GM19023 (cell line): ENCODE measurements around the gene SPATA1.
"Not testable (repeated sequence)": the region's sequence is repeated elsewhere in the genome, so short reads cannot be mapped to it uniquely, and the experiment has no call there.

ENCODE experiments used
- ATAC-seq: cut with Tn5 transposase; IDR thresholded peaks from one replicate; pipeline ENCODE4 v1.9.1; 2021; ENCODE audit warnings: mild to moderate bottlenecking, moderate library complexity; ENCODE audit not compliant: unreplicated experiment

The SPATA1 gene

GRCh38 chr1:84507887-84508286 is 1.7 kb downstream of the SPATA1 start:
- not testable (repeated sequence) for ATAC-seq

DNA sequence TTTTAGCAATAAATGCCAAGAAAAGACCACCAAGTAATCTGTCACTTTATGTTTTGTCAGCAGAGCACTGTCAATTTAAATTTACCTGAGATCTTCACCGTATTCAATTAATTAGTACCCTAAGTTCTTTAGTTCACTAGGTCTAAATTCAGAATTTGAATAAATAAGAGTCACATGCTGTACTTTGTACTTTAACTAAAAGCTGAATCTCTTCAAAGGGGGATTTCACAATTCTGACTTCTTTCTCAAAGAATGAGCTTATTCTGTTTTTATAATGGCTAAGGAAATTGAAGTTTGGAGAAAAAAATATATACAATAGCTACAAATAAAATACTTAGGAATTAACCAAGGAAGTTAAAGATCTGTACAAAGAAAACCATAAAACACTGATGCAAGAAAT is 2.3 kb downstream of the SPATA1 start:
- ATAC-seq: no peak

GRCh38 chr1:84509029-84509428 is 2.8 kb downstream of the SPATA1 start:
- ATAC-seq: no peak

- ATAC-seq: no peak
Measured at GRCh38 chr1:84510165-84510564, 4.0 kb downstream of the SPATA1 start.

DNA sequence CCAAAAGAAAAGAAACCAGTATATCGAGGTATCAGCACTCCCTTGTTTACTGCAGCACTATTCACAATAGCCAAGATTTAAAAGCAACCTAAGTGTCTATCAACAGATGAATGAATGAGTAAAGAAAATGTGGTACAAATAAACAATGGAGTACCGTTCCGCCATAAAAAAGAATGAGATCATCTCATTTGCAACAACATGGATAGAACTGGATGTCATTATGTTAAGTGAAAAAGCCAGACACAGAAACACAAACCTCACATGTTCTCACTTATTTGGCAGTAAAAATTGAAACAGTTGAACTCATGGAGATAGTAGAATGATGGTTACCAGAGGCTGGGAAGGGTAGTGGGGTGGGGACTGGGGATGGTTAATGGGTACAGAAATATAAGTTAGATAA is 4.5 kb downstream of the SPATA1 start:
- no peak for ATAC-seq

DNA sequence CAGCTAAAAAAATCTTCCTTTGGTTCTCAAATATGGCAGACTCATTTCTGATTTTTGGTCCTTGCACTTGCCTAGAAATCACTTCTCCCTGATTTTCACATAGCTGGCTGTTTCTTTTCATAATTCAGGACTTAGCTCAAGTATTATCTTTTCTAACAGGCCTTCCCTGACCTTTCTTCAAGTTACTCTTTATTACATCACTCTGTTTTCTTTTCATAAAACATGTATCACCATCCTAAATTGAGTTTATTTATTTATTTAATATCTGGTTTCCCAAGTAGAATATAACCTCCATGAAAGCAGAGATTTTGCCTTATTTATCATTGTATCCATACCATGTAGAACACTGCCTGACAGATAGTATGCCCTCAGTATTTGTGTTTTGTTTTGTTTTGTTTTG is 18.4 kb downstream of the SPATA1 start:
- no peak for ATAC-seq

DNA sequence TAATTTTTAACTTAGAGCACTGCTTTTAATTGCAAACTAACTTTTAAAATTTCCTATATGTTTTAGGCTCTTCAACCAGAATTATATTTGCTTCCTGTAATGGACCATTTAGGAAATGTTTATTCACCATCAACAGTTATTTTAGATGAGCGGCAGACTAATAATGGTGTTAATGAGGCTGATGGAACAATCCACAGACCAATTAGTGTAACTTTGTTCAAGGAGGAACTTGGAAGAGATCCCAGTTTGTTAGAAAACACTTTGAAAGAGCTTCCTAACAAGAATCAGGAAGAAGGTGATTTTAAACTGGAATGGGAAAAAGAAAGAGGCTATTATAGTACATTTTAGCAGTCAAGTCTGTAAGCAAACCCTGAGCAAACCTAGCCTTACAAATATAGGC is 19.6 kb downstream of the SPATA1 start:
- no peak for ATAC-seq

DNA sequence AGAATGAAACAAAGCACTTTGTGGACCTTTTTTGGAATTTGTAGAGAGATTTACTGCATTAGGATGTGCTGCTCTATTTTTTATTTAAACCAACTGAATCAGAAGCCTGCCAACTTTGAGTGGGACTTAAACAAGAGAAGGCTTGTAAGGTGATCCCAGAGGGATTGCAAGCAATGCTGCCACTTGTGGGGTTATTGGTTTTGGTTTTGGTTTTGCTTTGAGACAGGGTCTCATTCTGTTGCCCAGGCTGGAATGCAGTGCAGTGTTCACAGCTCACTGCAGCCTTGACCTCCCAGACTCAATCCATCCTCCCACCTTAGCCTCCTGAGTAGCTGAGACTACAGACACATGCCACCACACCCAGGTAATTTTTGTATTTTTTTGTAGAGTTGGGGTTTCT is 32.4 kb downstream of the SPATA1 start:
- ATAC-seq: peak; percentile 76

GRCh38 chr1:84539972-84540371 is 33.8 kb downstream of the SPATA1 start:
- ATAC-seq: no peak

- ATAC-seq: no peak
Measured at GRCh38 chr1:84540759-84541158, 34.6 kb downstream of the SPATA1 start.

DNA sequence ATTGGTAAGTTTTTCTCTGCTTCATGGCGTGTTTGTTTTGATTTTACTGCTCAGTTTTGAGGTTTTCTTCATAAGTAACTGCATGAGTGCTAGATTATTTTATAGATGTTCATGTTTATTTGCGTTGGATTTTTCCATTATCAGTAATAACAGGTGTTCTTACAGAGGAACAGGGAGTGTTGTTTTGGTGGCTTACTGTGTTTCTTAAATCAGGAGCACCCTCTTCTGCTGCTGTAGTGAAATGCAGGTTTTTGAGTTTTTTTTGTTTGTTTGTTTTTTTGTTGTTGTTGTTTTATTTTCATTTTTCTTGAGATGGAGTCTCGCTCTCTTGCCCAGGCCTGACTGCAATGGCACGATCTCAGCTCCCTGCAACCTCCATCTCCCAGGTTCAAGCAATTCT is 35.5 kb downstream of the SPATA1 start:
- ATAC-seq: no peak

GRCh38 chr1:84550826-84551225 is 44.6 kb downstream of the SPATA1 start:
- no peak for ATAC-seq

DNA sequence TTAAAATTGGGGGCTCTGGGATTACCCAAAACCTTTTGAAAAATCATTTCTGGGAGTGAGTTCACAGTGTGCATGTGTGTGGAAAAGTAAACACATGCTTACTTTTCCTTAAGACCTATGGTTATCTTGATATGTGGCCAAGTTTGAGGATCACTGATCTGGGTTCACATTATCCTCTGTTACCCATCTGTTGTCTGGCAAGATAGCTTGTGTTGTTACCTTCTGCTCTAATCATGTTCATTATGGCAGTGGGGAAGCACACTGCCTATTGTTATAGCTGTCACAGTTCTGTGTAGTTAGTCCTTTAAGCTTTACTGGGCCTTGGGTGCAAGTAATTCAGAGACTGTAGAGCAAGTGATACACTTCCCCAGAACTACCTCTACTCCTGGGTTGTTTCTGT is 63.0 kb downstream of the SPATA1 start:
- ATAC-seq: no peak

DNA sequence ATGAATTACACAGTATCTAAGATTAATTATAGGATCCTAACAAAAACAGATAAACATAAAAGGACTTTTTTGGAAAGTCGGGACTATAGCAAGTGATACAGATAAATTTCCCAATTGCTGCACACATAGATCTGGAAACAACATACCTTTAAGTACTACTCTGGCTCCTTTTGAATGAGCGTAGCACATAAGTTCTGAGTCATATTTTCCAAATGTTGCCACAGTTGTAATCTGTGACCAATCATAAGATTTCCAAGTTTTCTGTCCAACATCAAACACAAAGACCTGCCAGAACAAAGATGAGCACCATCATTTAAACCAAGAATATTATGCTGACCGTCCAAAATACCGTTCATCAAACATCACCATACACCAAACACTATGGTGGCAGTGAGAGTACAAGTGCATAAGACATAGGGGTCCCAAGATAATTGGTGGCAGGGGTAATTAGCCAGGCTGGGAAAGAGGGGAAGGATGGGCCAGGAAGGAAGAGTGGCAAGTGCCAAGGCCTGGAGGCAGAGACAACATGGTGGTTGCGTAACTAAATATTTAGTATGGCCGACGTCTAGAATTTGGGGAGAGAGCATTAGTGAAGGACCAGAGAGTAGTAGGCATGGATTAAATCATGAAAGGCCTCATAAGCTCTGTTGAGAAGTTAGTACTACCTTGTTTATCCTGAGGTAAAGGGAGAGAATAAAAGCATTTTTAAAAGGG is 64.4 kb downstream of the SPATA1 start:
- no peak for ATAC-seq

DNA sequence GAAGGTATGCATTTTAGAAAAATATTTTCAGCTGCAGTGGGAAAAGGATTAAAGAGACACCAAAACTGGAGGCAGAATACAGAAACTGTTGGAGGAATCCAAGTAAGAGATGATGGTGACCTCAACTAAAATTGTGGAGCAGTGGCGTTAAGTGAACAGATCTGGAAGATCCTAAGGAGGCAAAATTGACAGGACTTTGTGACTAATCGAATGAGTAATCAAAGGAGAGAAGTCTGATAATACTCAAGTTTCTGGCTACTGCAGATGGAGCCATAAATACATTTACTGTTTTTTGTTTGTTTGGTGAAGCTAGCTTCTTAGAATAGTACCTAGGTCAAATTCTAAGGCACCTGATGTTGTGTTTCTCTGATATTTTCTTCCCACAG is 65.0 kb downstream of the SPATA1 start:
- no peak for ATAC-seq

GRCh38 chr1:84573481-84573966 is 67.3 kb downstream of the SPATA1 start:
- no peak for ATAC-seq

- peak; percentile 85 for ATAC-seq
Measured at GRCh38 chr1:84573967-84574842, 68.0 kb downstream of the SPATA1 start, which contains the start of gene CTBS. TSS of gene CTBS (minus strand) at chr1:84574440. CDS start at chr1:84574415, 25 bp downstream.

DNA sequence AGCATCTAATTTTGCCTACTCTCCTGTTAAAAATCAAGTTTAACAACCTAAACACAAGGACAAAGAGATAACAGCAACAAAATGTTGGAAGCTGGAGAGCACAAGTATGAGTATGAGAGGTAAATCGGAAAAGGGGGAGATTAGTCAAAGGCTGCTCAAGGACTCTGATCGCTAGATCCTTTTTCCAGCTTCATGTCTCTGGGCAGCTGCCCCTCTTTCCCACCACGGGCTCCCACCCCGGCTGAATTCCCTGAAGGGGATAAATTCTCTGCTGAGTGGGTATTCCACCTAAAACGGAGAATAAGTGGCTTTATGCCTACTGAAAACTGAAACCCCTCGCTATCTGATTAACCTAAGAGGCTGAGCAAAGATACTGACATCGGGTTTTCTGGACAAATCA is 68.8 kb downstream of the SPATA1 start:
- ATAC-seq: no peak

DNA sequence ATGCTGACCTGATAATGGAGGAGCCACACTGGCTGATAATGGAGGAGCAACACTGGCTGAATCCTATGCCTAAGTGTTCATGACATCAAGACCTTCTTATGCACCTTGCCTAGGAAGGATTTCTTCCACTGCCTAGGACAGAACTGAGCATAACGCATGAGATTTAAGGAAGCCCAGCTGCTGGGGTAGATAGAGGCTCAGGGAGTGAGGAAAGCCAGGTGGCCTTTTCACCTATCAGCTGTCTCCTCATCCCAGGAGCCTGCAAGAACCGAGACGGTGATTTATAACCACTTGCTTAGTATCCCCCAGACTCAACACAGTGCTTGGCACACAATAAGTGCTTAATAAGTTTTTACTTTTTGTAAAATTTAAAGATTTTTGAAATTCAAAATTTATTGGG is 75.5 kb downstream of the SPATA1 start:
- no peak for ATAC-seq

DNA sequence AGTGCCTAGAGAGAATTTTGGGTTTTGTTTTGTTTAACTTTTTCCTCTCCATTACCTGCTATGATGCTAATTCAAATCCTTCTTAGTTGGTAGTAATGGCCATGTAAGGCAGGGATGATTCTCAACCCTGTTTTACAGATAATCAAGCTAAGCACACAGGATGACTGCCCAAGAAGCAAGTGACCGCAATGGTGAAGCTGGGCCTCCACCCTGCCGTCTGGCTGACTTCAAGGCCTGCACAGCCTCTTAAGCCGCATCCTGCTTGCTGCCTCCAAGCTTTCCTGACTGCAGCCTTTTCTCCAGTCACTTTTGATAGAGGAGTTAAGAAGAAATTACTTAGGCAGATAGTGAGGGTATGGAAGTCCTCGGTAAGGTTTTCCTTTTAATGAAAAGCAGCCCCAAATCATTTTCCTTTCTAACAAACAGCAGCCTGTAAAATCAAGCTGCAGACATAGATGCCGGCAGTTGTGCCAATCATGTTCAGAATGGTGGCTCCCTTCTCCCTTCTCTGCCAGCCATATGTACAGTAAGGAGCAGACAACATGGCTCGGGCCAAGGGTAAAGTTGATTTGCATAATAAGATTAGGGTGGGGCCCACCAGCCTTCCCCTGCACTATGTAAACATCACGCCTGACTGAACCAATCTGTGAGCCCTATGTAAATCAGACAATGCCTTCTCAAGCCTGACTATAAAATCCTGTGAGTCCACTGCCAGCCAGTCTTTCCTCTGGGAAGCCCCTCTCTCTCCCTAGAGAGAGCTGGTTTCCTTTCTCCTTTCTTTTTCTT is 76.8 kb downstream of the SPATA1 start:
- peak; percentile 60 for ATAC-seq

- ATAC-seq: no peak
Measured at GRCh38 chr1:84583648-84584047, 77.5 kb downstream of the SPATA1 start.
